ENCODE measurements around the gene VPS72. TPM values are rescaled to one million over a fixed set of nuclear protein-coding genes. Genes with fewer than 3 reads are reported as not detected.
"Not testable (repeated sequence)": the region's sequence is repeated elsewhere in the genome, so short reads cannot be mapped to it uniquely, and the experiment has no call there.

VPS72 gene
- total RNA-seq, result 14.4 TPM

GRCh38 chr1:151189637-151190445, at the start of gene VPS72:
Gene VPS72 (minus strand): TSS chr1:151190197. CDS start chr1:151190121, 76 bp downstream.
- ATAC-seq (peak; percentile 98), DNase-seq (ENCODE audit: low spot score) (peak; percentile 86)

GRCh38 chr1:151238467-151238739, 48.4 kb upstream of the VPS72 start:
- ATAC-seq (no peak), DNase-seq (ENCODE audit: low spot score) (no peak)

GRCh38 chr1:151237678-151238466, 47.9 kb upstream of the VPS72 start:
- DNase-seq (ENCODE audit: low spot score) (no peak), ATAC-seq (no peak)

- ATAC-seq, result no peak
- no peak for DNase-seq (ENCODE audit: low spot score)
Observed at GRCh38 chr1:151235235-151235634, 45.2 kb upstream of the VPS72 start.

- no peak for DNase-seq (ENCODE audit: low spot score)
- peak; percentile 59 for ATAC-seq
Observed at GRCh38 chr1:151222130-151222529, 32.1 kb upstream of the VPS72 start.

GRCh38 chr1:151221616-151222015, 31.6 kb upstream of the VPS72 start:
- DNase-seq (ENCODE audit: low spot score) (no peak), ATAC-seq (no peak)

- ATAC-seq, result no peak
- DNase-seq (ENCODE audit: low spot score), result no peak
Observed at GRCh38 chr1:151213560-151213959, 23.6 kb upstream of the VPS72 start.

GRCh38 chr1:151211972-151212705, 22.1 kb upstream of the VPS72 start:
- DNase-seq (ENCODE audit: low spot score) (no peak), ATAC-seq (no peak)

GRCh38 chr1:151210830-151211229, 20.8 kb upstream of the VPS72 start:
- ATAC-seq (no peak), DNase-seq (ENCODE audit: low spot score) (no peak)

DNA sequence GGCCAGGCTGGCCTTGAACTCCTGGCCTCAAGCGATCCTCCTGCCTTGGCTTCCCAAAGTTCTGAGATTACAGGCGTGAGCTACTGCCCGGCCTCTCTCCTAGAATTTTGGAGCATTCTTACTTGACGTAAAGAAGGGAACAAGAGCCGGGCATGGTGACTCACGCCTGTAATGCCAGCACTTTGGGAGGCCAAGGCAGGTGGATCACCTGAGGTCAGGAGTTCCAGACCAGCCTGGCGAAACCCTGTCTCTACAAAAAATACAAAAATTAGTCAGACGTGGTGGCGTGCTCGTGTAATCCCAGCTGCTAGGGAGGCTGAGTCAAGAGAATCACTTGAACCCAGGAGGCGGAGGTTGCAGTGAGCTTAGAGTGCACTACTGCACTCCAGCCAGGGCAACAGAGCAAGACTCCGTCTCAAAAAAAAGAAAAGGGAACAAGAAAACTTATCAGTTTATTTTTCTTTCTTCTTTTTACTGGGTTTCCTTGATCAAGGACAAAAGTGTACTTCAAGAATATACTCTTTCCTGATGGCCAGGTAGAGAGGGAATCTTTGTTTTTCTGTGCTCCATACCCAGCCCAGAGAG, 15.5 kb upstream of the VPS72 start:
- DNase-seq (ENCODE audit: low spot score); ATAC-seq: not testable (repeated sequence)

DNA sequence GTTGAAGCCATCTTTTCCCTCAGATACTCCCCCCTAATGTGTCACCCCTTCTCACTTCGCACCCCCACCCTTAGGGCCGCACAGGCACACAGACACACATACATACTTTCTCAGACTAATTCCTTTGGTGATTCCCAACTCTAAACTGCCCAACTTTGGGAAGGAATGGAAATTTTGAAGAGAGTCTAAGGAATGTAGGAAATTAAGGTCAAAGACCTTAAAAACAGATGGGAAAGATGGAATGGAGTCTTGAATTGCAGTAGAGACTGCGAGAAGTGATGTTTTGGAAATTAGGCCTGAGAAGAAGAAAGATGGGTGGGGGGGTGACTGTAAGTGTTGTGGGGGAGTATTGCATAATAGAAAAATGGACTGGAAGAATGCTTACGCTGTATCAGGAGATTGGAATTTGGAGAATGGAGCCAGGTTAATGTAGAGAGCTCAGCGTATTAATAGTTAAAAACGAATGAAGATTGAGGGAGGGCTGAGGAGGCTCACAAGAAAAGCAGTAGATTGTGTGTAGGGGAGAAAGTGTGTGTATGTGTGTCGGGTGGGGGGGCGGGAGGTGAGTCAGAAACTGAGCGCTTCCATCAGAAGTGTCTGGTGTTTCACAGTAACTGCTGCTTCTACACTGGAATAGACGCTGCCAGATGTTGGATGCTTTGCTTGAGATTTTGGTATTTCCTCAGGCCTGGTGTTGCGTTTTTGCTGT, 10.0 kb upstream of the VPS72 start:
- DNase-seq (ENCODE audit: low spot score) (no peak), ATAC-seq (no peak)

GRCh38 chr1:151198254-151199127, 8.5 kb upstream of the VPS72 start, which contains the start of gene PIP5K1A:
Gene PIP5K1A (plus strand): TSS chr1:151198552. CDS start chr1:151198997, 445 bp downstream.
- DNase-seq (ENCODE audit: low spot score), result peak; percentile 99
- peak; percentile 86 for ATAC-seq

GRCh38 chr1:151197863-151198253, 7.9 kb upstream of the VPS72 start:
- peak; percentile 6 for ATAC-seq
- no peak for DNase-seq (ENCODE audit: low spot score)

GRCh38 chr1:151196292-151196800, 6.3 kb upstream of the VPS72 start:
- peak; percentile 69 for ATAC-seq
- peak; percentile 65 for DNase-seq (ENCODE audit: low spot score)

DNA sequence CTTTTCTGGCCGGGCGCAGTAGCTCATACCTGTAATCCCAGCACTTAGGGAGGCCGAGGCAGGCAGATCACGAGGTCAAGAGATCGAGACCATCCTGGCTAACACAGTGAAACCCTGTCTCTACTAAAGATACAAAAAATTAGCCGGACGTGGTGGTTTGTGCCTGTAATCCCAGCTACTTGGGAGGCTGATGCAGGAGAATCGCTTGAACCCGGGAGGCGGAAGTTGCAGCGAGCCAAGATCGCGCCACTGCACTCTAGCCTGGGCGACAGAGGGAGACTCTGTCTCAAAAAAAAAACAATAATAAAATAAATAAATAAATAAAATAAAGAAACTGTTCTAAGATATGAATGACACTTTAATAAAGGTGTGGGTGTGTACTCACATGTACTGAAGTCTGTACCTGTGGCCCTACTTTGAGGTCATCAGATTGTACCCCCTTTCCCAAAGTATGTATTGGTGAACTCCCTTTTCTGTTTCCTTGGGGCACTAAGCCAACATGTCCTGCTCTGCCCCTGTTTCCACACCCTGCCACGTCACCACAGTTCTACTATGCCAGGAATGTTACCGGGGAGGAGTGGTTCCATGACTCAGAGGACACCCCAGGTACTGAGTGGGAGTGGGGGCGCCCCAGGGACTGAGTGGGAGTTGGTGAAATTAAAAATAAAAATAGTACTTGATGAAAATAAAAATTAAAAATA, 5.0 kb upstream of the VPS72 start:
- ATAC-seq, result not testable (repeated sequence)
- peak; percentile 65 for DNase-seq (ENCODE audit: low spot score)

DNA sequence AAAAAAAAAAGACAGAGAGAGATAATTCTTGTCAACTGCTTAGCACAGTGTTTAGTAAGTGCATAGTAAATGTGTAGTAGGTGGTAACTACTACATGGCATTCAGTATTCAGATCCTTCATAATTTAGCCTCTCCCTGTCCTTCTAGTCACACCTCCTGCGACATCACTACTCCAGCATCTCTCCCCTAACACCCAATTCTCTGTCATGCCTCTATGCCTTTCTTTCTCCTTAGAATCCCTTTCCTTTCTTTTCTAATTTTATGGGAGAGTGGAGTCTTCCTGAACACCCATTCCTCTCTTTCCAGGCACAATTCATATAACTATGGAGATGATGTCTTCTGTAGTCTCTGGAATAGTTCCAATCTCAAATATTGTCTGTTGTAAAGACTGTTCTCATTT, 3.9 kb upstream of the VPS72 start:
- ATAC-seq, result no peak
- no peak for DNase-seq (ENCODE audit: low spot score)

- no peak for DNase-seq (ENCODE audit: low spot score)
- ATAC-seq, result no peak
Observed at GRCh38 chr1:151193304-151193703, 3.3 kb upstream of the VPS72 start.

DNA sequence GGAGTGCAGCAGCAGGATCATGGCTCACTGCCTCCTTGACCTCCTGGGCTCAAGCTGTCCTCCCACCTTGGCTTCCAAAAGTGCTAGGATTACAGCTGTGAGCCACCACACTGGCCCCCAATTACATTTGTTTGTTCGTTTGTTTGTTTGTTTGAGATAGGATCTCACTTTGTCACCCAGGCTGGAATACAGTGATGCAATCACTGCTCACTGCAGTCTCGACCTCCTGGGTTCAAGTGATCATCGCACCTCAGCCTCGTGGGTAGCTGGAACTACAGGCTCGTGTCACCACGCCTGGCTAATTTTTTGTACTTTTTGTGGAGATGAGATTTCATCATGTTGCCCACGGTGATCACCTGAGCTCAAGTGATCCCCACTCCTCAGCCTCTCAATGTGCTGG, 2.0 kb upstream of the VPS72 start:
- no peak for ATAC-seq
- no peak for DNase-seq (ENCODE audit: low spot score)

- DNase-seq (ENCODE audit: low spot score); ATAC-seq: not testable (repeated sequence)
Observed at GRCh38 chr1:151188667-151189066, 1.3 kb downstream of the VPS72 start.
